ENCODE results near the gene SLC9A7. TPM values are rescaled to one million over a fixed set of nuclear protein-coding genes. Genes with fewer than 3 reads are reported as not detected.

SLC9A7 gene
- total RNA-seq, 1 donor from 2014 or later = 1.4 TPM

DNA sequence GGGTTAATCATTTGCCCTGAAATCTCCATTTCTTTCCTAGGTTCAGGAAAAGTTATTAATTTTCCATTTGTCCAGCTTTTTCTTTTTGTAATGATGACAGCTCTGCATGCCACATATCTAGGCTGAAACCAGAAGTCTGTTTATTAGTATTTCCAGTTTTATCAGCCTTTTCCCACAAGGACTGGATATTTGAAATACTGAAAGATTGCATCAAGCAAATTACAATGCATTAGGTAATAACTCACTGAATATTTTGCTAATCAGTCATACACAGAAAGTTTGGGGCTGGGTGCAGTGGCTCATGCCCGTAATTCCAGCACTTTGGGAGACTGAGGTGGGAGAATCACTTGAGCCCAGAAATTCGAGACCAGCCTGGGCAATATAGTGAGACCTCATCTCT, 21.5 kb downstream of the SLC9A7 start:
- Mint-ChIP-seq H3K27ac (ENCODE audit: unreplicated experiment) (no peak overlapping the region), H3K4me3 (ENCODE audit: unreplicated experiment) (no peak overlapping the region), H3K4me1 (ENCODE audit: unreplicated experiment) (no peaks in the 10 kb centered on the region), H3K9me3 (ENCODE audit: unreplicated experiment) (peaks cover 53% of the 10 kb centered on the region), H3K27me3 (ENCODE audit: unreplicated experiment) (peaks cover 10% of the 10 kb centered on the region), H3K36me3 (ENCODE audit: unreplicated experiment) (no peaks in the 10 kb centered on the region)
- no peak for TF ChIP-seq CTCF (IDR thresholded peaks at IDR 0.05)
- DNase-seq (ENCODE audit: extremely low spot score, unreplicated experiment) = no peak

DNA sequence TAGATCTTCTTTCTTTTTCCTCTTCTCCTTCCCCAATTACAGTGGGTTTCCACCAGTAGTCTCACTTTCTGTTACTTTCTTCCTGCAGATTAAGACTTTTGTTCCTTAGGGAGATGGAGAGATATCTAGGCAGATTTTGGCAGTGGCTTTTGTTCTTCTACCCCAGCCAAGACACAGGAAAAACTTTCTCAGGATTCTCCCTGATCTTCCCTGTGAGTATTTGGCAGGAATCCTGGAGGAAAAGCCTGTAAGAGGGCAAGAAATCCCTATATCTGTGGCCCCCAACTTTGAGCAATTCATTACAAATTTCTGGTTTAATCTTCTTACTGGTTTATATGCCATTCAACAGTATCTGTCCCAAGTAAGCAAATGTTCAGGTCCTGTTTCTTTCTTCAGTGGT, 21.9 kb downstream of the SLC9A7 start:
- Mint-ChIP-seq H3K9me3 (ENCODE audit: unreplicated experiment) (peaks cover 53% of the 10 kb centered on the region), H3K4me1 (ENCODE audit: unreplicated experiment) (no peaks in the 10 kb centered on the region), H3K27ac (ENCODE audit: unreplicated experiment) (no peak overlapping the region), H3K4me3 (ENCODE audit: unreplicated experiment) (no peak overlapping the region), H3K36me3 (ENCODE audit: unreplicated experiment) (no peaks in the 10 kb centered on the region), H3K27me3 (ENCODE audit: unreplicated experiment) (peaks cover 6% of the 10 kb centered on the region)
- DNase-seq (ENCODE audit: extremely low spot score, unreplicated experiment) = no peak
- TF ChIP-seq CTCF (IDR thresholded peaks at IDR 0.05) = no peak

- Mint-ChIP-seq H3K4me1 (ENCODE audit: unreplicated experiment) (no peaks in the 10 kb centered on the region), H3K9me3 (ENCODE audit: unreplicated experiment) (peaks cover 53% of the 10 kb centered on the region), H3K36me3 (ENCODE audit: unreplicated experiment) (no peaks in the 10 kb centered on the region), H3K27ac (ENCODE audit: unreplicated experiment) (no peak overlapping the region), H3K27me3 (ENCODE audit: unreplicated experiment) (peaks cover 6% of the 10 kb centered on the region), H3K4me3 (ENCODE audit: unreplicated experiment) (no peak overlapping the region)
- no peak for DNase-seq (ENCODE audit: extremely low spot score, unreplicated experiment)
- TF ChIP-seq CTCF (IDR thresholded peaks at IDR 0.05) = no peak
Observed at GRCh38 chrX:46735622-46736021, 23.3 kb downstream of the SLC9A7 start.

GRCh38 chrX:46733226-46733625, 25.7 kb downstream of the SLC9A7 start:
- DNase-seq (ENCODE audit: extremely low spot score, unreplicated experiment) = no peak
- H3K4me3 Mint-ChIP-seq (ENCODE audit: unreplicated experiment) = no peak overlapping the region
- no peak overlapping the region for H3K27ac Mint-ChIP-seq (ENCODE audit: unreplicated experiment)
- TF ChIP-seq CTCF (IDR thresholded peaks at IDR 0.05) = no peak
- H3K36me3 Mint-ChIP-seq (ENCODE audit: unreplicated experiment) = no peaks in the 10 kb centered on the region
- H3K9me3 Mint-ChIP-seq (ENCODE audit: unreplicated experiment) = peaks cover 41% of the 10 kb centered on the region
- H3K27me3 Mint-ChIP-seq (ENCODE audit: unreplicated experiment) = no peaks in the 10 kb centered on the region
- H3K4me1 Mint-ChIP-seq (ENCODE audit: unreplicated experiment) = no peaks in the 10 kb centered on the region

DNA sequence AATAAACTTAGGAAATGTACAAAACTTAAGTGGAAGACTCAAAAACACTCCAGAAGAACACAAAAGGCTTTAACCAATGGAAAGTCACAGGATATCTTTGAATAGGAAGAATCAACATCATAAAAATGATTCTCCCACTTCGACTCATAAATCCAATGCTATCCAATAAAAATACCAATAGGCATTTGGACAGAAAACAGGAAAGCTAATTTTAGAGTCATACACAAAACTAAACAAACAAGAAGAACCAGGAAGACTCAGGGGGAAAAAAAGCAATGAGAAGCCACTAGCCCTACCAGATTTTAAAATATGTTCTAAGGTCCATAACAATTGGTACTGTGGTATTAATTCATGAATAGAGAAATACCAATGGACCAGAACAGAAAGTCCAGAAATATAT, 28.2 kb downstream of the SLC9A7 start:
- no peak for DNase-seq (ENCODE audit: extremely low spot score, unreplicated experiment)
- no peak overlapping the region for H3K27ac Mint-ChIP-seq (ENCODE audit: unreplicated experiment)
- no peaks in the 10 kb centered on the region for H3K27me3 Mint-ChIP-seq (ENCODE audit: unreplicated experiment)
- H3K9me3 Mint-ChIP-seq (ENCODE audit: unreplicated experiment) = peaks cover 27% of the 10 kb centered on the region
- no peak overlapping the region for H3K4me3 Mint-ChIP-seq (ENCODE audit: unreplicated experiment)
- TF ChIP-seq CTCF (IDR thresholded peaks at IDR 0.05) = no peak
- H3K36me3 Mint-ChIP-seq (ENCODE audit: unreplicated experiment) = no peaks in the 10 kb centered on the region
- no peaks in the 10 kb centered on the region for H3K4me1 Mint-ChIP-seq (ENCODE audit: unreplicated experiment)
